Adipocyte (in vitro differentiated cells): ENCODE results near the gene HSPH1.

Source experiments
- DNase-seq: peaks from one replicate; pipeline ENCODE4 v3.0.0-alpha.2; 2015; ENCODE audit warnings: low read depth
- H3K27me3 ChIP-seq: replicated peaks from 2 replicates; pipeline ENCODE4 v1.7.0; 2013; ENCODE audit warnings: mild to moderate bottlenecking, low read length, moderate library complexity; ENCODE audit not compliant: control insufficient read depth, insufficient read depth
- H3K36me3 ChIP-seq: 2 replicates; pipeline ENCODE4 v1.7.0; 2013; ENCODE audit warnings: low read length, mild to moderate bottlenecking, moderate library complexity; ENCODE audit not compliant: control insufficient read depth, insufficient read depth, severe bottlenecking
- H3K4me1 ChIP-seq: 2 replicates; pipeline ENCODE4 v1.7.0; 2013; ENCODE audit warnings: mild to moderate bottlenecking, low read length, moderate library complexity; ENCODE audit not compliant: control insufficient read depth, insufficient read depth
- H3K4me3 ChIP-seq: 2 replicates; pipeline ENCODE4 v1.7.0; 2013; ENCODE audit warnings: mild to moderate bottlenecking, low read length, moderate library complexity
- H3K9ac ChIP-seq: 2 replicates; pipeline ENCODE4 v1.7.0; 2013; ENCODE audit warnings: mild to moderate bottlenecking, low read length, moderate library complexity
- H3K9me3 ChIP-seq: 2 replicates; pipeline ENCODE4 v1.7.0; 2013; ENCODE audit warnings: mild to moderate bottlenecking, low read length, moderate library complexity; ENCODE audit not compliant: control insufficient read depth

Gene HSPH1

GRCh38 chr13:31154939-31155338 is 6.8 kb downstream of the HSPH1 start:
- Histone ChIP-seq H3K36me3 (peaks cover 74% of the 10 kb centered on the region), H3K9me3 (no peaks in the 10 kb centered on the region), H3K4me1 (peaks cover 15% of the 10 kb centered on the region), H3K4me3 (no peak overlapping the region), H3K9ac (no peak overlapping the region), H3K27me3 (no peaks in the 10 kb centered on the region)
- DNase-seq = no peak

- H3K4me3 ChIP-seq = no peak overlapping the region
- H3K9me3 ChIP-seq = no peaks in the 10 kb centered on the region
- H3K4me1 ChIP-seq = no peaks in the 10 kb centered on the region
- peaks cover 93% of the 10 kb centered on the region for H3K36me3 ChIP-seq
- H3K27me3 ChIP-seq = no peaks in the 10 kb centered on the region
- no peak overlapping the region for H3K9ac ChIP-seq
- no peak for DNase-seq
These were observed 9.9 kb downstream of the HSPH1 start for GRCh38 chr13:31151837-31152236.

GRCh38 chr13:31150315-31150985 is 11.3 kb downstream of the HSPH1 start:
- DNase-seq = no peak
- no peak overlapping the region for H3K9ac ChIP-seq
- H3K27me3 ChIP-seq = no peaks in the 10 kb centered on the region
- no peak overlapping the region for H3K4me3 ChIP-seq
- peaks cover 100% of the 10 kb centered on the region for H3K36me3 ChIP-seq
- H3K9me3 ChIP-seq = no peaks in the 10 kb centered on the region
- no peaks in the 10 kb centered on the region for H3K4me1 ChIP-seq

GRCh38 chr13:31149604-31150003 is 12.1 kb downstream of the HSPH1 start:
- Histone ChIP-seq H3K9ac (no peak overlapping the region), H3K4me1 (no peaks in the 10 kb centered on the region), H3K4me3 (no peak overlapping the region), H3K36me3 (peaks cover 100% of the 10 kb centered on the region), H3K27me3 (no peaks in the 10 kb centered on the region), H3K9me3 (no peaks in the 10 kb centered on the region)
- DNase-seq = no peak

GRCh38 chr13:31145417-31145816 is 16.3 kb downstream of the HSPH1 start:
- peaks cover 100% of the 10 kb centered on the region for H3K36me3 ChIP-seq
- no peaks in the 10 kb centered on the region for H3K4me1 ChIP-seq
- H3K9me3 ChIP-seq = no peaks in the 10 kb centered on the region
- no peak overlapping the region for H3K4me3 ChIP-seq
- no peaks in the 10 kb centered on the region for H3K27me3 ChIP-seq
- no peak for DNase-seq
- no peak overlapping the region for H3K9ac ChIP-seq

GRCh38 chr13:31138515-31138914 is 23.2 kb downstream of the HSPH1 start:
- no peaks in the 10 kb centered on the region for H3K27me3 ChIP-seq
- no peak overlapping the region for H3K9ac ChIP-seq
- H3K36me3 ChIP-seq = peaks cover 92% of the 10 kb centered on the region
- no peak for DNase-seq
- peak overlapping the region; percentile 34 for H3K4me3 ChIP-seq
- peaks cover 24% of the 10 kb centered on the region for H3K4me1 ChIP-seq
- H3K9me3 ChIP-seq = no peaks in the 10 kb centered on the region

- peak; percentile 5 for DNase-seq
- Histone ChIP-seq H3K9me3 (no peaks in the 10 kb centered on the region), H3K9ac (no peak overlapping the region), H3K36me3 (peaks cover 74% of the 10 kb centered on the region), H3K4me1 (peaks cover 24% of the 10 kb centered on the region), H3K27me3 (no peaks in the 10 kb centered on the region), H3K4me3 (no peak overlapping the region)
These were observed 25.0 kb downstream of the HSPH1 start for GRCh38 chr13:31136724-31137123.

GRCh38 chr13:31134039-31134711 is 27.5 kb downstream of the HSPH1 start:
- Histone ChIP-seq H3K36me3 (peaks cover 49% of the 10 kb centered on the region), H3K4me3 (no peak overlapping the region), H3K9me3 (no peaks in the 10 kb centered on the region), H3K27me3 (no peaks in the 10 kb centered on the region), H3K9ac (no peak overlapping the region), H3K4me1 (peaks cover 17% of the 10 kb centered on the region)
- DNase-seq = peak; percentile 25

- Histone ChIP-seq H3K27me3 (no peaks in the 10 kb centered on the region), H3K4me3 (no peak overlapping the region), H3K4me1 (peaks cover 14% of the 10 kb centered on the region), H3K9ac (no peak overlapping the region), H3K9me3 (no peaks in the 10 kb centered on the region), H3K36me3 (peaks cover 43% of the 10 kb centered on the region)
- DNase-seq = no peak
These were observed 28.1 kb downstream of the HSPH1 start for GRCh38 chr13:31133621-31134020.

- peaks cover 22% of the 10 kb centered on the region for H3K36me3 ChIP-seq
- H3K27me3 ChIP-seq = no peaks in the 10 kb centered on the region
- no peak for DNase-seq
- no peak overlapping the region for H3K4me3 ChIP-seq
- peaks cover 4% of the 10 kb centered on the region for H3K4me1 ChIP-seq
- H3K9me3 ChIP-seq = no peaks in the 10 kb centered on the region
- H3K9ac ChIP-seq = no peak overlapping the region
These were observed 30.2 kb downstream of the HSPH1 start for GRCh38 chr13:31131470-31131961.

GRCh38 chr13:31129419-31129818 is 32.3 kb downstream of the HSPH1 start:
- Histone ChIP-seq H3K9ac (no peak overlapping the region), H3K9me3 (no peaks in the 10 kb centered on the region), H3K4me3 (no peak overlapping the region), H3K27me3 (peaks cover 9% of the 10 kb centered on the region), H3K4me1 (peaks cover 4% of the 10 kb centered on the region), H3K36me3 (peaks cover 1% of the 10 kb centered on the region)
- DNase-seq = no peak
